ENCODE data around the gene SCGN. TPM values are rescaled to one million over a fixed set of nuclear protein-coding genes. Genes with fewer than 3 reads are reported as not detected.

The SCGN gene
- total and polyA plus RNA-seq, 9 of the 15 experiments (the other 6 are each of a cell fraction or from before 2014, with no cell fraction given), result not detected

DNA sequence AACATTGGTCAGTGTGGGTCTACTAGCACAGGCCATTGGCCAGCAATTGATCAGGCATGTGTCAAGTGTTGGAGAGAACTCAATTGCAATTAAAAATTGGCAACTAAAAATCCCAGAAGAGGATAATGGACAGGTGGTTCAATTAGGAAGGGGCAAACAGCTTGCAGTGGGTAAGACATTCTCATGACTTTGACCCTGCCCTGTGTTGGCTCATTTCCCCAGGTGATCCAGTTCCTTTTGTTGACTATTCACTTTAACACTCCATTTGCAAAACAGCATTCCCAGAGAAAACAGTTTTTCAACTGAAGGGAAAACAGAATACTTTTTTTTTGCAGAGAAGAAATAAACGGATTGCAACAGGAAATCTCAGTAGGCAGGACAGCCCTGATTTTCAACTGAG, 28.9 kb upstream of the SCGN start:
- Histone ChIP-seq H3K4me2 (ENCODE audit: insufficient read depth, low read length) (no peak overlapping the region), H3K9ac (ENCODE audit: insufficient read depth in 1 of 2, low read depth in 2 of 2, low read length in 2 of 2) (no peak overlapping the region), H3K9me3 (replicated peaks; ENCODE audit: control insufficient read depth, insufficient read depth, low read depth, low read length) (no peaks in the 10 kb centered on the region), H3K27me3 (ENCODE audit: control insufficient read depth in 2 of 2, insufficient read depth in 2 of 2, low read length in 2 of 2) (peaks cover 0 to 12% of the 10 kb centered on the region in 2 experiments; a peak in 3 of 5 replicates), H3K27ac (ENCODE audit: extremely low read depth, low read depth, low read length) (no peak overlapping the region), H4K20me1 (replicated peaks; ENCODE audit: control insufficient read depth, insufficient read depth, low read length) (no peaks in the 10 kb centered on the region), H3K9me1 (ENCODE audit: control insufficient read depth, insufficient read depth, low read length) (no peaks in the 10 kb centered on the region), H3K4me3 (no peak overlapping the region), H3K36me3 (ENCODE audit: control insufficient read depth, insufficient read depth, low read length) (no peaks in the 10 kb centered on the region), H2AFZ (ENCODE audit: low read depth, low read length) (no peak overlapping the region), H3K4me1 (replicated peaks in 1 of 2; ENCODE audit: control insufficient read depth in 2 of 2, insufficient read depth in 2 of 2, low read length in 2 of 2) (no peaks in the 10 kb centered on the region), H3K79me2 (ENCODE audit: control insufficient read depth, insufficient read depth, low read length) (no peaks in the 10 kb centered on the region)
- in situ Hi-C loops (cut with MboI), result no loop called here
- ATAC-seq (no peak), FAIRE-seq (no peak), DNase-seq (ENCODE audit: extremely low read depth in 1 of 4, low spot score in 3 of 4) (no peak)
- ChIA-PET CTCF (ENCODE audit: low intra/inter-chr PET ratio) (no interaction called here), POLR2A (interaction anchor here (0.7 kb wide), 1 partner anchor 766 kb away, joined by 3 read pairs; no protein-coding TSS in a partner anchor)
- no TSS peak for BruUV-seq (replicated peaks)
- TF ChIP-seq, protein P1, sequence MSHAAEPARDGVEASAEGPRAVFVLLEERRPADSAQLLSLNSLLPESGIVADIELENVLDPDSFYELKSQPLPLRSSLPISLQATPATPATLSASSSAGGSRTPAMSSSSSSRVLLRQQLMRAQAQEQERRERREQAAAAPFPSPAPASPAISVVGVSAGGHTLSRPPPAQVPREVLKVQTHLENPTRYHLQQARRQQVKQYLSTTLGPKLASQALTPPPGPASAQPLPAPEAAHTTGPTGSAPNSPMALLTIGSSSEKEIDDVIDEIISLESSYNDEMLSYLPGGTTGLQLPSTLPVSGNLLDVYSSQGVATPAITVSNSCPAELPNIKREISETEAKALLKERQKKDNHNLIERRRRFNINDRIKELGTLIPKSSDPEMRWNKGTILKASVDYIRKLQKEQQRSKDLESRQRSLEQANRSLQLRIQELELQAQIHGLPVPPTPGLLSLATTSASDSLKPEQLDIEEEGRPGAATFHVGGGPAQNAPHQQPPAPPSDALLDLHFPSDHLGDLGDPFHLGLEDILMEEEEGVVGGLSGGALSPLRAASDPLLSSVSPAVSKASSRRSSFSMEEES (CRISPR knock-in tag; IDR thresholded peaks at IDR 0.05), result no peak
- no peak for TF ChIP-seq ADNP (tag; IDR thresholded peaks at IDR 0.05)
- TF ChIP-seq, protein P2, sequence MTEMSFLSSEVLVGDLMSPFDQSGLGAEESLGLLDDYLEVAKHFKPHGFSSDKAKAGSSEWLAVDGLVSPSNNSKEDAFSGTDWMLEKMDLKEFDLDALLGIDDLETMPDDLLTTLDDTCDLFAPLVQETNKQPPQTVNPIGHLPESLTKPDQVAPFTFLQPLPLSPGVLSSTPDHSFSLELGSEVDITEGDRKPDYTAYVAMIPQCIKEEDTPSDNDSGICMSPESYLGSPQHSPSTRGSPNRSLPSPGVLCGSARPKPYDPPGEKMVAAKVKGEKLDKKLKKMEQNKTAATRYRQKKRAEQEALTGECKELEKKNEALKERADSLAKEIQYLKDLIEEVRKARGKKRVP (CRISPR knock-in tag; IDR thresholded peaks at IDR 0.05), result no peak
- no peak for TF ChIP-seq RUNX1 (IDR thresholded peaks at IDR 0.05; ENCODE audit: low read depth)
- TF ChIP-seq POLR2H (tag; IDR thresholded peaks at IDR 0.05; ENCODE audit: low read depth), result no peak
- TF ChIP-seq CCAR2 (IDR thresholded peaks at IDR 0.05; ENCODE audit: low read depth, low read length), result no peak
- TF ChIP-seq ZNF586 (CRISPR knock-in tag; conservative IDR thresholded peaks at IDR 0.05), result no peak
- TF ChIP-seq, protein P3, sequence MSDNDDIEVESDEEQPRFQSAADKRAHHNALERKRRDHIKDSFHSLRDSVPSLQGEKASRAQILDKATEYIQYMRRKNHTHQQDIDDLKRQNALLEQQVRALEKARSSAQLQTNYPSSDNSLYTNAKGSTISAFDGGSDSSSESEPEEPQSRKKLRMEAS (CRISPR knock-in tag; IDR thresholded peaks at IDR 0.05), result no peak
- WGBS (ENCODE audit: insufficient coverage, low coverage, missing lambda C conversion rate), result 0% methylated on average over 1 of the region's 1 CpG
- intact Hi-C loops (cut with micrococcal nuclease), result no loop called here

All from K562 (cell line).